OCI-LY3 (cell line): Measurements from ENCODE around the gene CEMIP.

Experiments
- EZH2phosphoT487 ChIP-seq: fragments of 200-600 bp; shearing (Covaris generic); IDR thresholded peaks from 2 replicates; pipeline ENCODE4 v1.6.1; 2018; ENCODE audit warnings: antibody characterized with exemption, mixed run types, low read depth
- TF ChIP-seq, protein P1 (sequence below): fragments of 200-600, 300-600 bp; sonication (generic); IDR thresholded peaks from 2 replicates; pipeline ENCODE4 v1.5.1; 2014; ENCODE audit warnings: antibody characterized with exemption, low read length, low read depth

- TF ChIP-seq, protein P1, sequence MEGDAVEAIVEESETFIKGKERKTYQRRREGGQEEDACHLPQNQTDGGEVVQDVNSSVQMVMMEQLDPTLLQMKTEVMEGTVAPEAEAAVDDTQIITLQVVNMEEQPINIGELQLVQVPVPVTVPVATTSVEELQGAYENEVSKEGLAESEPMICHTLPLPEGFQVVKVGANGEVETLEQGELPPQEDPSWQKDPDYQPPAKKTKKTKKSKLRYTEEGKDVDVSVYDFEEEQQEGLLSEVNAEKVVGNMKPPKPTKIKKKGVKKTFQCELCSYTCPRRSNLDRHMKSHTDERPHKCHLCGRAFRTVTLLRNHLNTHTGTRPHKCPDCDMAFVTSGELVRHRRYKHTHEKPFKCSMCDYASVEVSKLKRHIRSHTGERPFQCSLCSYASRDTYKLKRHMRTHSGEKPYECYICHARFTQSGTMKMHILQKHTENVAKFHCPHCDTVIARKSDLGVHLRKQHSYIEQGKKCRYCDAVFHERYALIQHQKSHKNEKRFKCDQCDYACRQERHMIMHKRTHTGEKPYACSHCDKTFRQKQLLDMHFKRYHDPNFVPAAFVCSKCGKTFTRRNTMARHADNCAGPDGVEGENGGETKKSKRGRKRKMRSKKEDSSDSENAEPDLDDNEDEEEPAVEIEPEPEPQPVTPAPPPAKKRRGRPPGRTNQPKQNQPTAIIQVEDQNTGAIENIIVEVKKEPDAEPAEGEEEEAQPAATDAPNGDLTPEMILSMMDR, result no peak
- TF ChIP-seq EZH2phosphoT487, result no peak
Observed at GRCh38 chr15:80742081-80742480, 37.1 kb upstream of the CEMIP start.
